ENCODE measurements around the gene FLII. TPM values are rescaled to one million over a fixed set of nuclear protein-coding genes. Genes with fewer than 3 reads are reported as not detected.

FLII gene
- 316 and 351 TPM in 2 replicates for total RNA-seq

GRCh38 chr17:18258356-18259038 is at the start of gene FLII:
Gene FLII (minus strand): TSS chr17:18258738. CDS start chr17:18258690, 48 bp downstream.

GRCh38 chr17:18260332-18261145 is 2.0 kb upstream of the FLII start, which contains the start of gene MIEF2:
Gene MIEF2 (plus strand): TSS chr17:18260662. CDS start chr17:18262721, 2,059 bp downstream.

DNA sequence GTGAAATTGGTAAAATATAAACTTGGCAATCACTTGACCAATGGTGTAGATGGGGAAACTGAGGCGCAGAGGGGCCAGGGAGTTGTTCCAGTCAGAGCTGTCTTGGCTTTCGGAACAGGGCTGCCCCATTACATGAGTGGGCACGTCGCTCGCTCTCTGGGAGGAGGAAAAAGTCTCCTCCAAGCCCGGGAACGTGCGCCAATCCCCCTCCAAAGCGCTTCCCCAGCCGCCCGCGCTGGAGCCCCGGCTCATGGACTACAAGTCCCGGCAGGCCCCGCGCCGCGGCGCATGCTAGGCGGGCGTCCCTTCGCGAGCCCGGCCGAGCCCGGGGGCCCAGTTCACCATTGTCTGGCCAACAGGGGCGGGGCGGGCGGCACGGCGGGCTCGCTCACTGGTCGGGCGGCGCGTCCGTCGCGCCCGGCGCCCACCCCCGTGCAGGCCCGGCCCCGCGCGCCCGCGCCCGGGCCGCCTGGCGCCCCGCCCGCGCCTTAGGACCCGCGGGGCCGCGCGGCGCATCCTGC is 33.4 kb downstream of the FLII start, which contains the start of gene LLGL1:
TSS of gene LLGL1 (plus strand) at position 515 of the 521 bp plus-strand sequence. CDS start 48 bp downstream, outside the sequence.

Other genes starting within 250 kb of the FLII start
- gene ATPAF2, start 219.6 kb downstream of the FLII start, total RNA-seq = 15.5 and 19.3 TPM in 2 replicates
- gene GID4, start 219.3 kb downstream of the FLII start, total RNA-seq = 5.3 and 8.3 TPM in 2 replicates
- gene DRG2, start 170.8 kb downstream of the FLII start, total RNA-seq = 30.0 and 31.2 TPM in 2 replicates
- gene MYO15A, start 150.0 kb downstream of the FLII start, total RNA-seq = 0.55 and 0.85 TPM in 2 replicates
- gene ALKBH5, start 74.9 kb downstream of the FLII start, total RNA-seq = 95.1 and 153 TPM in 2 replicates
- gene LLGL1, start 33.1 kb downstream of the FLII start, total RNA-seq = 27.4 and 33.5 TPM in 2 replicates
- gene MIEF2, start 1.9 kb upstream of the FLII start, total RNA-seq = 9.1 and 10.6 TPM in 2 replicates
- 10.4 and 12.9 TPM in 2 replicates for gene TOP3A, start 56.3 kb upstream of the FLII start, total RNA-seq
- 11.0 and 18.2 TPM in 2 replicates for gene SMCR8, start 56.6 kb upstream of the FLII start, total RNA-seq
- 4.0 and 6.6 TPM in 2 replicates for gene SHMT1, start 104.8 kb upstream of the FLII start, total RNA-seq
- not detected in 2 replicates for gene EVPLL, start 119.0 kb upstream of the FLII start, total RNA-seq
- gene LGALS9C, start 218.1 kb upstream of the FLII start, total RNA-seq = not detected in 2 replicates

All from smooth muscle cell of bladder (primary cell).